Measurements from ENCODE around the gene SOX9.

Gene SOX9

DNA sequence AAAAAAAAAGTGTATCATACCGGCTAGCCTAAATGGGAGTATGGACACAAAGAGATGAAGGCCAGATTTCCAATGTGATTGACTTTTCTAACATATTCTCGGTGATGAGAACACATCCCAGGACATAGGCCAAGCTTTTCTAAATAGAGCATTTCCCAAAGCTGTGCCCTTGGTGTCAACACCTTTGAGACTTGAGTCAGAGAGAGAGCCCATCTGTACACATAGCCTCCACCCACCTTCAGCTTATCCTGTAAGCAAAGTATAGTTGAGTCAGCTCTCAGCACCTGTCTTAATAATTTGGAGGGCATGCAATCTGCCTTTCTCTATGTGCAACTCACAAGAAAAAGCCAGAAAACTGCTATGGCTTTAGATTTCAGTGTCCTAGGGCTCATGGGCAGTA lies 42.7 kb downstream of the SOX9 start:
- DNase-seq = no peak

DNA sequence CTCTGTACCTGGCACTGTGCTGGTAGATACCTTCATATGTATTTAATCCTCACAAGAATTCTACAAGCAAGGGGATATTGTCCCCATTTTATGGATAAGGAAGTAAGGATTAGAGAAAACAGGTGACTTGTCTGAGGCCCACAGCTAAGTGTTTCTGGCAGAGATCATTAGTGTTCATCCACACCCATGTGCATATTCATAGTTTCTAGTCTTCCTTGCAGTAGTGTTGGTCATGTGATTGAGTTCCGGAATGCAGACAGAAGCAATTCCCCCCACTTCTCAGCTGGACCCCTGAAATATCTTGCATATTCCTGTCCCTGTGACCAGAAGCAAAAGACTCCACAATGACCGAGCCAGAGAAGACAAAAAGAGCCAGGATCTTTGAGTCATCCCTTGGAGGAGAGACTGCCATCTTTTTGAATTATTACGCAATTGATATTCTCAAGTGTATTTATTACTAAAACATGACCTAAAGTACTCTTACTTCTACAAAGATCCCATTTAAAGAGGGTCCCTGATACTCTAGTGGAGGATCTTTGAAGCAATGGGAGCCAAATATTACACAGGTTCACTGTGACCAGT lies 43.4 kb downstream of the SOX9 start:
- no peak for DNase-seq

DNA sequence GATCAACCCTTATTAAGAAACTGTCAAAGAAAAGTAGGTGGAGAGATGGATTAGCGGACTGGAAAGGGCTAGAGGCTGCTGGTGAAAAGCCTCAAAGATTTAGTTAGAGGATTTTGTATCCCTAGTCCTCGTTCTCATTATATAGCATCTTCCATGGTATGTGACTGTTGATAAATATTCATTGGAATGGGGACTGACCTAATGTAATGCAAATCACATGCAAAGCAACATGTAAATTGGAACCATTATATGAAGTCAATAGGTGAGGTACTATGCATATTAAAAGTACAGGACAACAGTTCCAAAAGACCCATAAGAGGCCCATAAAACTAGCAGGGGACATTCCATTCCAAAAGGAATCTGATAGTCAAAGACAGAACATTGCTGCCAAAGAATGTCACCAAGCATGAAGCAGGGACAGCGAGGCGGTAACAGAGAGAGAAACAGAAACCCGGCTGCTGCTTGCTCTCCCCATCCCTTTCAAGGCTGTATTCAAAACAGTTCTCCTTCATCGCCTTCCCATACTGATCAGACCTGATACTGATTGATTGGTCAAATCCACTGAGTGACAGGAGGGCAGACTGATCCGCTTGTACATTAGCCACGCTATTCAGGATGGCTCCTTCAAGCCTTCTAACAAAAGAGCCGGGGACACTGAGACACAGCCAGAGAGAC lies 44.5 kb downstream of the SOX9 start:
- DNase-seq = no peak

DNA sequence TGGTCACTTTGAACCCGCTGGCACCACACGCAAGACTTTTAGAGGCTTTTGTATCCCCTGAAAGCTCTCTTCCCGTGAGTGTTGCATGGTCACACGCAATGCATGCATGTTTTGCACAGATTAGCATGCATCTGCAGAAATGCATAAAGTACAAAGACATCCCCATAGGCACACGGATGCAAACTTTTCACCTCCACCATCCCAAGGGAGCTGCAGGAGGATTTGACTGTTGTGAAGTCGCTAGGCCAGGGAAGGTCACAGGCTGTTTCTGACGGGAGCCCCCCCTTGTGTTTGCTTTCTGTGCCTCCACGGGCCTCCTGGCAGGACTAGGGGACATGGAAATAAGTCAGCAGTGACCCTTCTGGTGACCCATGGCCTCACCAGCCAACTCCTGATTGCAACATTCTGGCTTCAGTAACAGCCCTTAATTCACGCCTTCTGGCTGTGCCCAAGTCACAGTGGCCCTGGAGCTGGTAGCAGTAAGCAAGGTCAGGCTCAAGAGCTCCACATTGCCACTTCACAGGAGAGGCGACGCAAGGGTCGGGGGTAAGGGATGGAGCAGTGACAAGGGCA lies 45.1 kb downstream of the SOX9 start:
- no peak for DNase-seq

DNA sequence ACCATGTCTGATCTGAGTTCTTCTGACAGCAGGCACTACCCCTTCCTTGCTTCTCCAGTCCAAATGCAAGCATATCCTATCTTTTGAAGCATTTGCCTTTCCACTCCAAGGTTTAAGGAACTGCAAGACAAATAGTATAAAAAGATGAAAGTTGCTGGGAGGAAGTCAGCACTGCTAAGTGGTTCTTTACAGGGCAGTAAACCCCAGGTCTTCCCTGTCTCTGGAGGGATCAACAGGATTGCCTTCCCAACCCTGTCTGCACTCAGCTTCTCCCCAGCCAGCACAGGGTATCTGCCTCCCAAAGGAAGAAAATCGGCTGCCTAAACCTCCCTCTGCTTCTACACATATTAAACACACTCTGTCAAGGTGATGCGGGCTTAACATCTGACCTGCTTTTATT lies 46.8 kb downstream of the SOX9 start:
- DNase-seq = no peak

DNA sequence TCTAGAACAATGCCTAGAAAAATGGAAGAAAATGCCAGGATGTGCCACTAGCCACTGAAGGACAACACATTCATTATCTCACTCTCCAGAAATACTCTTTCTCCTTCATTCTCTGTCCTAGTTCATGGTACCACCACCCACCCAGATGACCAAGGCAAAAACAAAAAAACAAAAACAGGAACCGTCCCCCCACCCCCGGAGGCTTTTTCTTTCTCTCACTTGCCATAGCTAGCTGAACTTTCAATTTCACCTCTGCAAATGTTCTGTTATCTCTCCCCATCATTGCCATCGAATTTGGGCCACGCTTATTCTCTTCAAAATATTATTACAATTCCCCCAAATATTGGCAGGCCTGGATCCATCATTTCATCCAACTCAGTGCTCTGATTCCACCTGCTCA lies 49.0 kb downstream of the SOX9 start:
- no peak for DNase-seq

DNA sequence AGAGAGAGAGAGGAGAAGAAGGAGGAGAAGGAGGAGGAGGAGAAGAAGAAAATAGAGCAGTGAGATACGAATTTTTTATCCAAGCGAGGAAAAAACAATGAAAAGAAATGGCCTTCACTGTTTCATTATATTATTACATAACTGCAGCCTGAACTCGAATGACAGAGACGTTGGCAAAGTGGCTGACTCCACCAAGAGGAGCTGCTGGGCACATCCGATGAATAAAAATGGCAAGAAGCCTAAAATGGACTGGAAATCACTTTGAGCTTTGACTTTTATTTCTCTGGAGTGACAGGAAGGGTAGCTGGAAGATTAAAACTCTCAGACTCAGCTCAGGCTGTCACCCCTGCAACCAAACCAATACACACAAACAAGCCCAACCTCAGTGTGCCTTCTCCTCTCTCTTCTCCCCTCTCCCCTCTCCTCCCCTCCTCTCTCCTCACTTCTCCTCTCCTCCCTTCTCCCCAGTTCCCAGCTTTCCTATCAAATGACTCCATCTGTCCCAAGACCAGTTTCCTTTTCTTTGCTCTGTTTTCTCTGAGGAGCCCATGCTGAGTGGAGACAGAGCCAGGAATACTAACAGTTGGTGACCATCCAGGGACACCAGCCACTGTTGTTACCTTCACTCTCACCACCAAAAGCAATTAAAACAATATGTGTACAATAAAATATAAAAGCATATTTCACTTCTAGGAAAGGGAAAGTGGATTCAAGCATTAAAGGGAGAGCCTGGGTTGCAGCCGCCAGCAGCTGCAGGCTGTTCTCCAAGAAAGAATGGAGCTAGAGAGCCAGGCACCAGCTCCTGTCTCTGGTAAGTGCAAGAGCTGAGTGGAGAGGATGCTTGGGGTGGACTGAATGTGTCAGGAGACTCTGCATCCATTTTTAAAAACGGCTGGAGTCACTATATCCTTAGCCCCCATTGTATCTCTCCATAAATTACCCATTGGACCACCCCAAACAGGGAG lies 51.2 kb downstream of the SOX9 start:
- DNase-seq = no peak

DNA sequence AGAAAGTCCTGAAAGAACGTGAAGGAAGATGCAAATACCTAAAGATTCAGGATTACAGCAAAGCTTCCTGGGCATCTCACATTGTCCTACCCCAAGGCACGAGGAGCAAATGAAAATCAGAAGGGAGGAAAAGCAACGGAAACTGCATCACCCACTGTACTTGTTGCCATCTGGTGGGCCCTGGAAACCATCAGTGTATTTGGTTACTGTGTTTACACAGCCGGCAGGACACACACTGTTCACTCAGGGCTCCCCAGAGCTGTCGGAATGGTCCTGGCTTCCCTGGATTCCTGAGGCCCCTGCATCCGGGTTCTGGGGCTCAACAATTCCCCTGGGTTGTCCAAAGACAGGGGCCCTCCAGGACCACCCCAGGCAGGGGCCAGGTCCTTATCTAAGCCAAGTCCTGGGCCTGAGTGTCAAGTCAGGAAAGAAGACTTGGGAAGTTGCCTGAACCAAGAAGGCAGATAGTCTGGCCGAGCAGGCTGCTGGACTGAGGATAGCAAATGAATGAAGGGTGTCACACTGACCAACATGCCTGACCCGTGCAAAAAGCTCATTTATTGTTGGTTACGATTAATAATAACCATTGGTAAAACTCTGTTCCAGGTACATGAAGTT lies 52.8 kb downstream of the SOX9 start:
- DNase-seq = no peak

DNA sequence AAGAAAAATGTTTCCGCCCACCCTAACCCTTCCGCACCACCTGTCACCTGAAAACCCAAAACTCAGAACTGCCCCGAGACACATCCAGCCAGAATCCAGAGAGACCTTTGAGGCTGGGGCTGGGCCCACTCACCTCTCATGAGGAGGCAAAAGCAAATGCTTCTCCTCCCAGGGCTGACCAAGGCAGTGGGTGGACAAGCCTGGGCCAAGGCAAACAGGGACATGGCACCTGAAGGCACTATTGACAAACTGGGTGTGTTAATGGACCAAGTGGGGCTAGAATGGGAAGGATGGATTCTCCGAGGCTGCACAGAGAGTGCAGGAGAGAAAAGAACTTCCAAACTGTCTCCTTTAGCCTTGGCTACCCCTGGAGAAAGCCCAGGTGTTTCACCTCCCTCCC lies 54.4 kb downstream of the SOX9 start:
- no peak for DNase-seq
